ENCODE measurements around the gene KCNMA1.

The KCNMA1 gene

GRCh38 chr10:77631241-77631640, 6.4 kb downstream of the KCNMA1 start:
- no peak for DNase-seq (ENCODE audit: extremely low read depth, low read depth)
- no peak for TF ChIP-seq CTCF (IDR thresholded peaks at IDR 0.05; ENCODE audit: low read depth, low read length)

- DNase-seq (ENCODE audit: extremely low read depth, low read depth): no peak
- no peak for TF ChIP-seq CTCF (IDR thresholded peaks at IDR 0.05; ENCODE audit: low read depth, low read length)
Observed at GRCh38 chr10:77630507-77630848, 7.1 kb downstream of the KCNMA1 start.

GRCh38 chr10:77629775-77630506, 7.7 kb downstream of the KCNMA1 start:
- TF ChIP-seq CTCF (IDR thresholded peaks at IDR 0.05; ENCODE audit: low read depth, low read length): no peak
- no peak for DNase-seq (ENCODE audit: extremely low read depth, low read depth)

GRCh38 chr10:77628906-77629730, 8.5 kb downstream of the KCNMA1 start:
- TF ChIP-seq CTCF (IDR thresholded peaks at IDR 0.05; ENCODE audit: low read depth, low read length): no peak
- DNase-seq (ENCODE audit: extremely low read depth, low read depth): no peak

GRCh38 chr10:77626266-77626935, 11.2 kb downstream of the KCNMA1 start:
- no peak for TF ChIP-seq CTCF (IDR thresholded peaks at IDR 0.05; ENCODE audit: low read depth, low read length)
- no peak for DNase-seq (ENCODE audit: extremely low read depth, low read depth)

- TF ChIP-seq CTCF (IDR thresholded peaks at IDR 0.05; ENCODE audit: low read depth, low read length): no peak
- no peak for DNase-seq (ENCODE audit: extremely low read depth, low read depth)
Observed at GRCh38 chr10:77625379-77625778, 12.2 kb downstream of the KCNMA1 start.

- DNase-seq (ENCODE audit: extremely low read depth, low read depth): no peak
- TF ChIP-seq CTCF (IDR thresholded peaks at IDR 0.05; ENCODE audit: low read depth, low read length): no peak
Observed at GRCh38 chr10:77622889-77623291, 14.7 kb downstream of the KCNMA1 start.

All from AG09319 (cell line).